SK-N-SH (cell line): ENCODE results near the gene FCHO1.

Experiments
- CTCF ChIP-seq: fragments of 200-600 bp; sonication (generic); IDR thresholded peaks from 2 replicates; pipeline ENCODE4 v1.6.1; 2017; ENCODE audit warnings: antibody characterized with exemption, mild to moderate bottlenecking, moderate library complexity
- FOXM1 ChIP-seq: IDR thresholded peaks from 2 replicates; pipeline ENCODE4 v1.4.0; 2012; ENCODE audit warnings: low read depth, mild to moderate bottlenecking
- GABPA ChIP-seq: IDR thresholded peaks from 2 replicates; pipeline ENCODE4 v1.4.0; 2012; ENCODE audit warnings: low read depth, mild to moderate bottlenecking
- JUND ChIP-seq: IDR thresholded peaks from 2 replicates; pipeline ENCODE4 v1.4.0; 2012
- MAX ChIP-seq: IDR thresholded peaks from 2 replicates; pipeline ENCODE4 v1.4.0; 2012; ENCODE audit warnings: low read depth
- MXI1 ChIP-seq: IDR thresholded peaks from 2 replicates; pipeline ENCODE4 v1.6.1; 2012; ENCODE audit warnings: mild to moderate bottlenecking, low read depth, low read length, improper control_type of control experiment
- POLR2AphosphoS5 ChIP-seq: IDR thresholded peaks from 2 replicates; pipeline ENCODE4 v1.6.1; 2012; ENCODE audit warnings: low read depth, low read length
- REST ChIP-seq: IDR thresholded peaks from 2 replicates; pipeline ENCODE4 v1.6.1; 2012; ENCODE audit warnings: mild to moderate bottlenecking, low read depth, low read length, moderate library complexity
- RFX5 ChIP-seq: IDR thresholded peaks from 2 replicates; pipeline ENCODE4 v1.6.1; 2012; ENCODE audit warnings: mild to moderate bottlenecking, improper control_type of control experiment, low read length
- RXRA ChIP-seq: IDR thresholded peaks from 2 replicates; pipeline ENCODE4 v1.4.0; 2012; ENCODE audit warnings: low read depth, mild to moderate bottlenecking, borderline replicate concordance
- TCF12 ChIP-seq: IDR thresholded peaks from 2 replicates; pipeline ENCODE4 v1.4.0; 2012
- USF1 ChIP-seq: IDR thresholded peaks from 2 replicates; pipeline ENCODE4 v1.4.0; 2012; ENCODE audit warnings: low read depth, borderline replicate concordance
- YY1 ChIP-seq: IDR thresholded peaks from 2 replicates; pipeline ENCODE4 v1.4.0; 2012; ENCODE audit warnings: low read depth, mild to moderate bottlenecking

GRCh38 chr19:17735410-17735809 is 15.9 kb upstream of the FCHO1 start:
- no peak for TF ChIP-seq YY1
- no peak for TF ChIP-seq CTCF
- no peak for TF ChIP-seq MAX
- TF ChIP-seq POLR2AphosphoS5: no peak
- no peak for TF ChIP-seq RFX5
- no peak for TF ChIP-seq JUND
- no peak for TF ChIP-seq FOXM1
- TF ChIP-seq MXI1: no peak
- no peak for TF ChIP-seq GABPA
- no peak for TF ChIP-seq USF1
- no peak for TF ChIP-seq REST
- TF ChIP-seq RXRA: no peak
- TF ChIP-seq TCF12: no peak
